HL-60 (cell line): ENCODE measurements around the gene HSPA6.

Experiments used
- DNase-seq, 2 experiments: peaks; one replicate each; pipeline ENCODE4 v3.0.0-alpha.2; 2010 to 2020; ENCODE audit warnings: low read depth in 1 of 2, low spot score in 1 of 2
- H3K27ac ChIP-seq: fragments of 250-450 bp; sonication (Bioruptor Pico); replicated peaks from 2 replicates; pipeline ENCODE4 v1.5.1; 2020; ENCODE audit warnings: mild to moderate bottlenecking, moderate library complexity
- H3K27me3 ChIP-seq: fragments of 250-450 bp; sonication (Bioruptor Pico); 2 replicates; pipeline ENCODE4 v1.5.1; 2021; ENCODE audit warnings: mild to moderate bottlenecking, moderate library complexity; ENCODE audit not compliant: insufficient read depth, poor library complexity, severe bottlenecking
- H3K4me3 ChIP-seq: replicated peaks from 2 replicates; pipeline ENCODE4 v1.5.1; 2011; ENCODE audit warnings: mild to moderate bottlenecking, control low read depth, low read length; ENCODE audit not compliant: insufficient read depth
- GABPA ChIP-seq: IDR thresholded peaks from 2 replicates; pipeline ENCODE4 v1.6.1; 2012; ENCODE audit warnings: low read depth
- POLR2AphosphoS5 ChIP-seq: IDR thresholded peaks from 2 replicates; pipeline ENCODE4 v1.6.1; 2012; ENCODE audit warnings: low read depth
- SPI1 ChIP-seq: IDR thresholded peaks from 2 replicates; pipeline ENCODE4 v1.6.1; 2012; ENCODE audit warnings: low read depth, mild to moderate bottlenecking, borderline replicate concordance
- TF ChIP-seq, protein P1 (sequence below): IDR thresholded peaks from one replicate; pipeline ENCODE4 v1.5.1; 2011; ENCODE audit warnings: low read length, control low read depth, inconsistent platforms; ENCODE audit not compliant: insufficient read depth
- TF ChIP-seq, protein P2 (sequence below): IDR thresholded peaks from 2 replicates; pipeline ENCODE4 v1.6.1; 2012; ENCODE audit warnings: low read depth; ENCODE audit not compliant: insufficient replicate concordance

The HSPA6 gene

DNA sequence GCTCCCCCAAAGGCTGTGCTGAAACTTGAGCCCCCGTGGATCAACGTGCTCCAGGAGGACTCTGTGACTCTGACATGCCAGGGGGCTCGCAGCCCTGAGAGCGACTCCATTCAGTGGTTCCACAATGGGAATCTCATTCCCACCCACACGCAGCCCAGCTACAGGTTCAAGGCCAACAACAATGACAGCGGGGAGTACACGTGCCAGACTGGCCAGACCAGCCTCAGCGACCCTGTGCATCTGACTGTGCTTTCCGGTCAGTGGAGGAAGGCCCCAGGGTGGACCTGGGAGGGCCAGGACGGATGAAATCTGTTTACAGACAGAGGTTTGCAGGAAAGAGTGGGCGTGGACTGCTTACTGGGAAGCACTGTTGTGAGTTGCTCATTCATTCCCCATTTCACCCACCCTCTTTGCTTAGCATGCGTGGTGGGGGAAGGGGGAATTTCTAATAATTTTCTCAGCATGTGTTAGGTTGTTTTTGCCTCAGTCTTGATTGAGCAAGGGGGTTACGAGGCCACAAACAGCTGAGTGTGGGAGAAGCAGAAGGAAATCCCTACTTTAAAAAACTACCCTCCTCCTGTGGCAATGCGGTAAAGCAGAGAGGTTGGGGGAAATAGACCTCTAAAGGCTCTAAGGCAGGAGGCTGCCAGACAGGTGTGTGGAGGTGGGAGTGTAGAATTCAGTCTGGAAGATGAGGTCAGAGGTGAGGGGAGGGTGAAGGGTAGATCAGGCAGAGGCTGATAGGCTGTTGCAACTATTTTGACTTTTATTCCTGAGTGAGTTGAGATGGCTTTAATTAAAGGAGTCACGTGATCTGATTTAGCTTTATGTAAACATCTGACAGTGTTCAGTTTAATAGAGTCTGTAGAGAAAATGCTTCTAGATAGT is 17.8 kb upstream of the HSPA6 start:
- no peaks in the 10 kb centered on the region for H3K27me3 ChIP-seq
- peak; percentile 53; the same call in 1 of the 2 replicates for TF ChIP-seq GABPA
- TF ChIP-seq, protein P1, sequence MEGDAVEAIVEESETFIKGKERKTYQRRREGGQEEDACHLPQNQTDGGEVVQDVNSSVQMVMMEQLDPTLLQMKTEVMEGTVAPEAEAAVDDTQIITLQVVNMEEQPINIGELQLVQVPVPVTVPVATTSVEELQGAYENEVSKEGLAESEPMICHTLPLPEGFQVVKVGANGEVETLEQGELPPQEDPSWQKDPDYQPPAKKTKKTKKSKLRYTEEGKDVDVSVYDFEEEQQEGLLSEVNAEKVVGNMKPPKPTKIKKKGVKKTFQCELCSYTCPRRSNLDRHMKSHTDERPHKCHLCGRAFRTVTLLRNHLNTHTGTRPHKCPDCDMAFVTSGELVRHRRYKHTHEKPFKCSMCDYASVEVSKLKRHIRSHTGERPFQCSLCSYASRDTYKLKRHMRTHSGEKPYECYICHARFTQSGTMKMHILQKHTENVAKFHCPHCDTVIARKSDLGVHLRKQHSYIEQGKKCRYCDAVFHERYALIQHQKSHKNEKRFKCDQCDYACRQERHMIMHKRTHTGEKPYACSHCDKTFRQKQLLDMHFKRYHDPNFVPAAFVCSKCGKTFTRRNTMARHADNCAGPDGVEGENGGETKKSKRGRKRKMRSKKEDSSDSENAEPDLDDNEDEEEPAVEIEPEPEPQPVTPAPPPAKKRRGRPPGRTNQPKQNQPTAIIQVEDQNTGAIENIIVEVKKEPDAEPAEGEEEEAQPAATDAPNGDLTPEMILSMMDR: no peak
- peak; percentile 33; the same call in 1 of the 2 replicates for TF ChIP-seq SPI1
- TF ChIP-seq, protein P2, sequence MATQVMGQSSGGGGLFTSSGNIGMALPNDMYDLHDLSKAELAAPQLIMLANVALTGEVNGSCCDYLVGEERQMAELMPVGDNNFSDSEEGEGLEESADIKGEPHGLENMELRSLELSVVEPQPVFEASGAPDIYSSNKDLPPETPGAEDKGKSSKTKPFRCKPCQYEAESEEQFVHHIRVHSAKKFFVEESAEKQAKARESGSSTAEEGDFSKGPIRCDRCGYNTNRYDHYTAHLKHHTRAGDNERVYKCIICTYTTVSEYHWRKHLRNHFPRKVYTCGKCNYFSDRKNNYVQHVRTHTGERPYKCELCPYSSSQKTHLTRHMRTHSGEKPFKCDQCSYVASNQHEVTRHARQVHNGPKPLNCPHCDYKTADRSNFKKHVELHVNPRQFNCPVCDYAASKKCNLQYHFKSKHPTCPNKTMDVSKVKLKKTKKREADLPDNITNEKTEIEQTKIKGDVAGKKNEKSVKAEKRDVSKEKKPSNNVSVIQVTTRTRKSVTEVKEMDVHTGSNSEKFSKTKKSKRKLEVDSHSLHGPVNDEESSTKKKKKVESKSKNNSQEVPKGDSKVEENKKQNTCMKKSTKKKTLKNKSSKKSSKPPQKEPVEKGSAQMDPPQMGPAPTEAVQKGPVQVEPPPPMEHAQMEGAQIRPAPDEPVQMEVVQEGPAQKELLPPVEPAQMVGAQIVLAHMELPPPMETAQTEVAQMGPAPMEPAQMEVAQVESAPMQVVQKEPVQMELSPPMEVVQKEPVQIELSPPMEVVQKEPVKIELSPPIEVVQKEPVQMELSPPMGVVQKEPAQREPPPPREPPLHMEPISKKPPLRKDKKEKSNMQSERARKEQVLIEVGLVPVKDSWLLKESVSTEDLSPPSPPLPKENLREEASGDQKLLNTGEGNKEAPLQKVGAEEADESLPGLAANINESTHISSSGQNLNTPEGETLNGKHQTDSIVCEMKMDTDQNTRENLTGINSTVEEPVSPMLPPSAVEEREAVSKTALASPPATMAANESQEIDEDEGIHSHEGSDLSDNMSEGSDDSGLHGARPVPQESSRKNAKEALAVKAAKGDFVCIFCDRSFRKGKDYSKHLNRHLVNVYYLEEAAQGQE: peak; percentile 28
- peak; percentile 96 for TF ChIP-seq POLR2AphosphoS5
- peak; percentile 84 to 95 for DNase-seq
- H3K27ac ChIP-seq: peak overlapping the region; percentile 79
- peak overlapping the region; percentile 33 for H3K4me3 ChIP-seq

DNA sequence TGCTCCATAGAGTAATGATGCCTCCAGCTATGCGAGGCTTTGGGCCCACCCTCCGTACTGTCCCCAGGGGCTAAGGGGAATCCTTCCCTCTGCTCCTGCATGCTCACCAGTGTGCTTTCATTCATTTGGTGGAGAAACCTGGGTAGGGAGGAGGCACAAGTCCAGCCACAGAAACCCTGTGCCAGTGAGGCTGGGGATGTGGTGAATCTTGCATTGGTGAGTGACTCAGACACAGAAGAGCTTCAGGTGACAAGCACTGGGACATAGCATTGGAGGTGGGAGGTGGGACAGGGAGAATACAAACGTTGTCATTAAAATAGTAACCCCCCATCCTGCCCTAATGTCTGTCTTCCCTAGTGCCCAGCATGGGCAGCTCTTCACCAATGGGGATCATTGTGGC is 13.9 kb upstream of the HSPA6 start:
- TF ChIP-seq GABPA: no peak
- TF ChIP-seq, protein P2: no peak
- TF ChIP-seq SPI1: no peak
- no peak for TF ChIP-seq POLR2AphosphoS5
- TF ChIP-seq, protein P1: no peak
- DNase-seq: no peak
- no peak overlapping the region for H3K4me3 ChIP-seq
- H3K27me3 ChIP-seq: no peaks in the 10 kb centered on the region
- no peak overlapping the region for H3K27ac ChIP-seq

DNA sequence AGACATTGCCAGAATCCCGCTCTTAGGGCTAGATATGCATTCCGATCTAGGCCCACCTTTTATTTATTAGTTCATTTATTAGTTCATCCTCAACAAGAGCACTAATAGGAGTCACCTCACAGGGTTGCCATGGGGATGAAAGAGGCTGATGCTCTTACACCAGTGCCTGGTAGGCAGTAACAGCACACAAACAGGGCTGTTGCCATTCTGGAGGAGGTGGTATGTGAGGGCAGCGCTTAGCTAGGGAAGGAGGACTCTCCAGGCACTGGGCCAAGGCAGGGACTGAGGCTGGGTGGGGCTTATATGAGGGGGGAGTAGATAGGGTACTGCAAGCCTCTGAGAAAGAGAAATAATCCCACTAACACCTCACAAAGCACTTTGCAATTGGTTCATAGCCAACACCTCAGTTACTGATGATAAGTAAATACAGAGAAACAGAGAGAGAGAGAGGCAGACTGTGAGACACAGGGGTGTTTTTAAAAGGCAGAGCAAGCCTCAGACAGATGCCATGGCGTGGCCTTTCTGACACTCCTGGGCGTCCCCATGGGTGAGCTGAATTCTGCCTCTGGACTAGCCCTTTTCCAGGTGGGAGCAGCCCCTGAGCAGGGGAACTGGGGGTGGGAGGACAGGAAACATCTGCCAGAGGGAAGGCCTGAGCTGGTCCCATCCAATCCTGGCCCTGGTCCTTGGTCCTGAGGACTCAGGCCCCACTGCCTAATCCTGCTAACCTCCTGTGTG is 13.2 kb upstream of the HSPA6 start:
- TF ChIP-seq SPI1 (no peak), GABPA (no peak), POLR2AphosphoS5 (no peak)
- TF ChIP-seq, protein P2: no peak
- TF ChIP-seq, protein P1: no peak
- H3K4me3 ChIP-seq: no peak overlapping the region
- no peaks in the 10 kb centered on the region for H3K27me3 ChIP-seq
- no peak for DNase-seq
- no peak overlapping the region for H3K27ac ChIP-seq
